HG02884 (cell line): ENCODE results near the gene CLCNKB.
"Not testable (repeated sequence)": the region's sequence is repeated elsewhere in the genome, so short reads cannot be mapped to it uniquely, and the experiment has no call there.

Source experiments
- ATAC-seq: cut with Tn5 transposase; IDR thresholded peaks from one replicate; pipeline ENCODE4 v1.9.1; 2021; ENCODE audit warnings: mild to moderate bottlenecking, moderate library complexity; ENCODE audit not compliant: unreplicated experiment

Gene CLCNKB

GRCh38 chr1:16029288-16029687, 14.3 kb upstream of the CLCNKB start:
- no peak for ATAC-seq

- ATAC-seq, result no peak
Measured at GRCh38 chr1:16031551-16031950, 12.0 kb upstream of the CLCNKB start.

GRCh38 chr1:16032388-16033102, 11.0 kb upstream of the CLCNKB start:
- no peak for ATAC-seq

GRCh38 chr1:16033103-16033632, 10.4 kb upstream of the CLCNKB start:
- not testable (repeated sequence) for ATAC-seq

GRCh38 chr1:16036461-16036860, 7.1 kb upstream of the CLCNKB start:
- not testable (repeated sequence) for ATAC-seq

GRCh38 chr1:16038620-16038912, 5.0 kb upstream of the CLCNKB start:
- ATAC-seq, result no peak

GRCh38 chr1:16039871-16040270, 3.7 kb upstream of the CLCNKB start:
- not testable (repeated sequence) for ATAC-seq

GRCh38 chr1:16041200-16041599, 2.4 kb upstream of the CLCNKB start:
- ATAC-seq, result no peak

- no peak for ATAC-seq
Measured at GRCh38 chr1:16042096-16042495, 1.5 kb upstream of the CLCNKB start.

GRCh38 chr1:16042654-16043053, 928 bp upstream of the CLCNKB start:
- ATAC-seq, result not testable (repeated sequence)

- no peak for ATAC-seq
Measured at GRCh38 chr1:16043950-16044349, 368 bp downstream of the CLCNKB start.

GRCh38 chr1:16046842-16047241, 3.3 kb downstream of the CLCNKB start:
- ATAC-seq, result no peak

GRCh38 chr1:16047791-16048475, 4.4 kb downstream of the CLCNKB start:
- no peak for ATAC-seq

GRCh38 chr1:16048573-16049189, 5.1 kb downstream of the CLCNKB start:
- no peak for ATAC-seq

GRCh38 chr1:16050328-16050727, 6.7 kb downstream of the CLCNKB start:
- ATAC-seq, result no peak

- no peak for ATAC-seq
Measured at GRCh38 chr1:16051039-16051438, 7.5 kb downstream of the CLCNKB start.

GRCh38 chr1:16051949-16052348, 8.4 kb downstream of the CLCNKB start:
- not testable (repeated sequence) for ATAC-seq

- no peak for ATAC-seq
Measured at GRCh38 chr1:16053781-16054502, 10.4 kb downstream of the CLCNKB start.

- no peak for ATAC-seq
Measured at GRCh38 chr1:16054598-16055540, 11.3 kb downstream of the CLCNKB start.
